Measurements from ENCODE around the gene DEAF1.
A peak's percentile ranks its signal among the peaks of the same experiment; 100 is the strongest.

The DEAF1 gene

GRCh38 chr11:698493-699115, 3.6 kb upstream of the DEAF1 start:
- no peak for DNase-seq (ENCODE audit: extremely low read depth, low read depth)
- H3K4me3 ChIP-seq (replicated peaks; ENCODE audit: low read depth, low read length): no peak overlapping the region
- TF ChIP-seq CTCF (IDR thresholded peaks at IDR 0.05; ENCODE audit: low read depth, low read length, missing control alignments): no peak

GRCh38 chr11:697811-698311, 2.8 kb upstream of the DEAF1 start:
- no peak overlapping the region for H3K4me3 ChIP-seq (replicated peaks; ENCODE audit: low read depth, low read length)
- no peak for TF ChIP-seq CTCF (IDR thresholded peaks at IDR 0.05; ENCODE audit: low read depth, low read length, missing control alignments)
- DNase-seq (ENCODE audit: extremely low read depth, low read depth): no peak

GRCh38 chr11:696955-697491, 2.0 kb upstream of the DEAF1 start:
- TF ChIP-seq CTCF (IDR thresholded peaks at IDR 0.05; ENCODE audit: low read depth, low read length, missing control alignments): no peak
- no peak for DNase-seq (ENCODE audit: extremely low read depth, low read depth)
- peak overlapping the region; percentile 97 for H3K4me3 ChIP-seq (replicated peaks; ENCODE audit: low read depth, low read length)

- no peak for TF ChIP-seq CTCF (IDR thresholded peaks at IDR 0.05; ENCODE audit: low read depth, low read length, missing control alignments)
- peak; percentile 92 for DNase-seq (ENCODE audit: extremely low read depth, low read depth)
- H3K4me3 ChIP-seq (replicated peaks; ENCODE audit: low read depth, low read length): peak within 1 kb of the TSS; percentile 97
These were observed 671 bp upstream of the DEAF1 start, which contains the start of gene TMEM80 for GRCh38 chr11:695538-696248. Gene TMEM80, plus strand, starts transcription at chr11:695816. Its CDS starts 12 bp downstream, at chr11:695828.

- peak overlapping the region; percentile 97 for H3K4me3 ChIP-seq (replicated peaks; ENCODE audit: low read depth, low read length)
- no peak for TF ChIP-seq CTCF (IDR thresholded peaks at IDR 0.05; ENCODE audit: low read depth, low read length, missing control alignments)
- no peak for DNase-seq (ENCODE audit: extremely low read depth, low read depth)
These were observed 191 bp upstream of the DEAF1 start for GRCh38 chr11:695288-695537.

GRCh38 chr11:693887-694562, 997 bp downstream of the DEAF1 start:
- peak overlapping the region; percentile 97 for H3K4me3 ChIP-seq (replicated peaks; ENCODE audit: low read depth, low read length)
- no peak for TF ChIP-seq CTCF (IDR thresholded peaks at IDR 0.05; ENCODE audit: low read depth, low read length, missing control alignments)
- DNase-seq (ENCODE audit: extremely low read depth, low read depth): no peak

All from HFF-Myc (cell line).